Activated T-helper 2 cell treated with anti-CD3 and anti-CD28 coated beads, Interferon-gamma antibody, Interleukin-2, Interleukin-4, amounts not matched to agents 10 μg/mL and 5 μg/mL and 100 μg/mL, durations not matched to agents 14 hours and 24 hours and 36 hours (primary cell): ENCODE measurements around the gene MICB. TPM values are rescaled to one million over a fixed set of nuclear protein-coding genes. Genes with fewer than 3 reads are reported as not detected.

Experiments
- DNase-seq: peaks from one replicate; pipeline ENCODE4 v3.0.0; 2021; ENCODE audit warnings: low spot score
- H3K27ac Mint-ChIP-seq: one replicate; pipeline ENCODE4 v1.8.0; 2021; ENCODE audit warnings: mixed read lengths
- H3K27me3 Mint-ChIP-seq: one replicate; pipeline ENCODE4 v1.8.0; 2021; ENCODE audit warnings: low read depth, mixed read lengths
- H3K36me3 Mint-ChIP-seq: one replicate; pipeline ENCODE4 v1.8.0; 2021; ENCODE audit warnings: low read depth, mixed read lengths
- H3K4me1 Mint-ChIP-seq: one replicate; pipeline ENCODE4 v1.8.0; 2021; ENCODE audit warnings: low read depth, mixed read lengths
- H3K4me3 Mint-ChIP-seq: one replicate; pipeline ENCODE4 v1.8.0; 2021; ENCODE audit warnings: low read depth, mild to moderate bottlenecking, moderate library complexity, mixed read lengths
- H3K9me3 Mint-ChIP-seq: one replicate; pipeline ENCODE4 v1.8.0; 2021; ENCODE audit warnings: mixed read lengths
- intact Hi-C: fragments of 100-400 bp; cut with micrococcal nuclease; formaldehyde crosslinking; loops from one replicate; pipeline ENCODE4 v1.15.1; 2023
- total RNA-seq: library from RNA; stranded (reverse); gene quantifications from 2 replicates; pipeline ENCODE4 v1.2.3, GENCODE V29; 2022

The MICB gene
- total RNA-seq, 1 donor from 2014 or later = 30.6 TPM

DNA sequence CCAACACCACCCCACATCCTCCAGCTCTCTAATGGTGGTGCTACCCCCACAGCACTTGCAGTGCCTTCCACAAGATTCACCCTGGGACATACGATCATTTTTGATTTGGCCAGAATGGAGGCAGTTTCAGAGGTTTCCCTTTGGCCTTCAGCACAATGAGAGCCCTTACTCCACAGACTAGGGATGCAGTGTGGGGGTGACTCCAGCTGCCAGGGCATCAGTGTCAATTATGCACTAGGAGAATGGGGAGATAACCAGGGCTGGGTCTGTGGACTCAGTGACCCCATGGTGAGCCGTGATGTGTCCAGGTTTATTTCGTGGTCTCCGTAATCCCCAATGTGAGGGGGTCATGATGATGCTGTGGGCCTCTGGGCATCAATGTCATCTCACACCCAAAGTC, 31.5 kb upstream of the MICB start:
- no peak for DNase-seq
- H3K4me3 Mint-ChIP-seq = peak overlapping the region; percentile 31
- no peaks in the 10 kb centered on the region for H3K9me3 Mint-ChIP-seq
- intact Hi-C loops = no loop called here
- peak overlapping the region; percentile 12 for H3K27ac Mint-ChIP-seq
- H3K27me3 Mint-ChIP-seq = no peaks in the 10 kb centered on the region
- peaks cover 62% of the 10 kb centered on the region for H3K36me3 Mint-ChIP-seq
- H3K4me1 Mint-ChIP-seq = peaks cover 74% of the 10 kb centered on the region

DNA sequence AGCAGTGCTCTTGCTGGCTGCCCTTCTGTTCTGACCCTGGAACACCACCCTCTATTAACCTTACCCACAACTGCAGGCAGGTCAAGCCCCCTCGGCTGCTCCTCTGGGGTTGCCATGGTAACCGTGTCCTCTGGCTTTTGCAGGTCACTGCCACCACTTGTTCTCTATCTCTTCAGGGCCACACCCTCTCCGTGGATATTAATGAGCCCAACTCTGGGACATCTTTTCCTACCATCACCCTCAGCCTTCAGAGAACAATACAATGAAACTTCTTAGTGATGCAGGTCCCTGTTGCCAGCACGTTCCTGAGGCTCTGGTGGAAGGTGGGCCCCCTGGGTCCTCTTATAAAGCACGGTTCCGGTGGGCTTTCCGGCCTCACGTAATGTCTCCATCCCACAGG, 30.8 kb upstream of the MICB start:
- Mint-ChIP-seq H3K27ac (peak overlapping the region; percentile 31), H3K9me3 (no peaks in the 10 kb centered on the region), H3K27me3 (no peaks in the 10 kb centered on the region), H3K36me3 (peaks cover 65% of the 10 kb centered on the region), H3K4me3 (no peak overlapping the region), H3K4me1 (peaks cover 75% of the 10 kb centered on the region)
- no peak for DNase-seq
- intact Hi-C loops = no loop called here

- Mint-ChIP-seq H3K27me3 (no peaks in the 10 kb centered on the region), H3K4me1 (peaks cover 69% of the 10 kb centered on the region), H3K4me3 (no peak overlapping the region), H3K36me3 (peaks cover 61% of the 10 kb centered on the region), H3K27ac (no peak overlapping the region), H3K9me3 (no peaks in the 10 kb centered on the region)
- no peak for DNase-seq
- intact Hi-C loops = no loop called here
Observed at GRCh38 chr6:31468311-31468710, 29.6 kb upstream of the MICB start.

DNA sequence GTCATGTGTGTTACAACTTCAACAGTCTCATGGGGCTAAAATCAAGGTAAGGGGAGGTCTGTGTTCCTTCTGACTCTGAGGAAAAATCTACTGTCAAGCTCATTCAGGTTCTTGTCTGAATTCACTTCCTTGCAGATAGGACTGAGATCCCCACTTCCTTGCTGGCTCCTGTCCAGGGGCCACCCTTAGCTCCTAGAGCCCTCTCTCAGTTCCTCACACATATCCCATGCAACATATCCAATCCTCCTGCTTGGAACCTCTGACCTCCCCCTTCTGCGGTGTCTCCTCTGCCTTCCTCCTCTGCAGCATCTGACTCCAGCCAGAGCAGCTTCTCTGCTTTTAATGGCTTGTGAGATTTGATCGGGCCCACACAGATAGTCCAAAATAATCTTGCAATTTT, 27.1 kb upstream of the MICB start:
- Mint-ChIP-seq H3K27ac (no peak overlapping the region), H3K4me1 (peaks cover 57% of the 10 kb centered on the region), H3K36me3 (peaks cover 45% of the 10 kb centered on the region), H3K27me3 (no peaks in the 10 kb centered on the region), H3K9me3 (no peaks in the 10 kb centered on the region), H3K4me3 (no peak overlapping the region)
- DNase-seq = no peak
- intact Hi-C loops = no loop called here

- Mint-ChIP-seq H3K27me3 (no peaks in the 10 kb centered on the region), H3K4me1 (peaks cover 49% of the 10 kb centered on the region), H3K9me3 (no peaks in the 10 kb centered on the region), H3K4me3 (no peak overlapping the region), H3K36me3 (peaks cover 37% of the 10 kb centered on the region), H3K27ac (no peak overlapping the region)
- no peak for DNase-seq
- intact Hi-C loops = no loop called here
Observed at GRCh38 chr6:31471711-31472110, 26.2 kb upstream of the MICB start.

- intact Hi-C loops = no loop called here
- peaks cover 31% of the 10 kb centered on the region for H3K36me3 Mint-ChIP-seq
- H3K4me1 Mint-ChIP-seq = peaks cover 43% of the 10 kb centered on the region
- no peak for DNase-seq
- H3K27me3 Mint-ChIP-seq = no peaks in the 10 kb centered on the region
- no peak overlapping the region for H3K4me3 Mint-ChIP-seq
- H3K9me3 Mint-ChIP-seq = no peaks in the 10 kb centered on the region
- no peak overlapping the region for H3K27ac Mint-ChIP-seq
Observed at GRCh38 chr6:31472259-31472658, 25.7 kb upstream of the MICB start.

GRCh38 chr6:31473244-31473643, 24.7 kb upstream of the MICB start:
- H3K27me3 Mint-ChIP-seq = no peaks in the 10 kb centered on the region
- peaks cover 27% of the 10 kb centered on the region for H3K36me3 Mint-ChIP-seq
- intact Hi-C loops = no loop called here
- peaks cover 35% of the 10 kb centered on the region for H3K4me1 Mint-ChIP-seq
- H3K4me3 Mint-ChIP-seq = no peak overlapping the region
- no peak overlapping the region for H3K27ac Mint-ChIP-seq
- no peak for DNase-seq
- no peaks in the 10 kb centered on the region for H3K9me3 Mint-ChIP-seq

- peaks cover 31% of the 10 kb centered on the region for H3K4me1 Mint-ChIP-seq
- DNase-seq = no peak
- H3K36me3 Mint-ChIP-seq = peaks cover 27% of the 10 kb centered on the region
- no peaks in the 10 kb centered on the region for H3K27me3 Mint-ChIP-seq
- H3K27ac Mint-ChIP-seq = peak overlapping the region; percentile 16
- intact Hi-C loops = no loop called here
- no peak overlapping the region for H3K4me3 Mint-ChIP-seq
- no peaks in the 10 kb centered on the region for H3K9me3 Mint-ChIP-seq
Observed at GRCh38 chr6:31473780-31474761, 23.9 kb upstream of the MICB start.

GRCh38 chr6:31474871-31475286, 23.1 kb upstream of the MICB start:
- H3K27me3 Mint-ChIP-seq = no peaks in the 10 kb centered on the region
- H3K36me3 Mint-ChIP-seq = peaks cover 24% of the 10 kb centered on the region
- H3K4me1 Mint-ChIP-seq = peaks cover 24% of the 10 kb centered on the region
- H3K9me3 Mint-ChIP-seq = no peaks in the 10 kb centered on the region
- DNase-seq = no peak
- intact Hi-C loops = no loop called here
- H3K4me3 Mint-ChIP-seq = no peak overlapping the region
- H3K27ac Mint-ChIP-seq = no peak overlapping the region

- H3K27ac Mint-ChIP-seq = no peak overlapping the region
- peaks cover 12% of the 10 kb centered on the region for H3K36me3 Mint-ChIP-seq
- peaks cover 11% of the 10 kb centered on the region for H3K4me1 Mint-ChIP-seq
- no peak for DNase-seq
- H3K27me3 Mint-ChIP-seq = no peaks in the 10 kb centered on the region
- H3K4me3 Mint-ChIP-seq = no peak overlapping the region
- H3K9me3 Mint-ChIP-seq = no peaks in the 10 kb centered on the region
- intact Hi-C loops = no loop called here
Observed at GRCh38 chr6:31476515-31477139, 21.3 kb upstream of the MICB start.

- no peaks in the 10 kb centered on the region for H3K27me3 Mint-ChIP-seq
- DNase-seq = no peak
- H3K27ac Mint-ChIP-seq = no peak overlapping the region
- H3K9me3 Mint-ChIP-seq = no peaks in the 10 kb centered on the region
- H3K36me3 Mint-ChIP-seq = peaks cover 11% of the 10 kb centered on the region
- intact Hi-C loops = no loop called here
- no peak overlapping the region for H3K4me3 Mint-ChIP-seq
- H3K4me1 Mint-ChIP-seq = peaks cover 8% of the 10 kb centered on the region
Observed at GRCh38 chr6:31477521-31477920, 20.4 kb upstream of the MICB start.

DNA sequence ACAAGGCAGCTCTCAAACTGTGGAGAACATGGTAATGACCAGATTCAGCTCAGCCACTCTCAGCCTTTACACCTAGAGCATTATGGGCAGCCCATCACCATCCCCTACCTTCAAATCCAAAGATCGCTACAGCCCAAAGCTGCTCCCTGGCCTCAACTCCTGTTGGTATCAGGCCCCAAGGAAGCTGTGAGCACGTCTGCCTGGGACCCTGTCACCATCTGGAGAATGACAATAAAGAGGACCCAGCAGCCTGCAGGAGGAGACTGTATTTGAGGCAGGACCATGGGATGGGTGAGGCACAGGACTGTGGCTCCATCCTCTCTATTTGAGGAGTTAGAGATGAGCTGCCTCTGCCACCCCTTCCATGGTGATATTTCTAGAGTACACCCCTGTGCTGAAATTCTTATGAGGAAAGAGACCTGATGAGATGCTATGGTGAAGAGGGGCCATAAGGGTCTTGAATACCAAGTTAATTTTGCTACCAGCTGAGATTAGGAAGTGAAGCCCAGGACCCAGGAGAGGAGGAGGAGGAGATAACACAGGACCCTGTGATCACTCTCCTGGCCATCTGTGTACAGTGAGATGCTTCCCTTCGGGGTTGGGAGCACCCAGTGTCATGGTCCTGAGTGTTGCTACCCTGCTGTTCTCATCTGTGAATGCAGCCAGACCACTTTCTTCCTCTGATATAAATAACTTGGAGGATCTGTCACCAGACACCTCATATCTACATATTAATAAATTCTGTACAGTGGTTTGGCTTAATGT, 19.6 kb upstream of the MICB start:
- peaks cover 11% of the 10 kb centered on the region for H3K36me3 Mint-ChIP-seq
- H3K4me3 Mint-ChIP-seq = no peak overlapping the region
- H3K27me3 Mint-ChIP-seq = no peaks in the 10 kb centered on the region
- H3K9me3 Mint-ChIP-seq = no peaks in the 10 kb centered on the region
- DNase-seq = no peak
- H3K4me1 Mint-ChIP-seq = peaks cover 6% of the 10 kb centered on the region
- intact Hi-C loops = no loop called here
- H3K27ac Mint-ChIP-seq = no peak overlapping the region
